HUES6 (cell line): ENCODE data around the gene IL15RA.

Source experiments
- H3K27ac ChIP-seq: 2 replicates; pipeline ENCODE4 v1.7.0; 2013; ENCODE audit warnings: low read depth, mild to moderate bottlenecking, low read length, inconsistent platforms
- H3K27me3 ChIP-seq: 2 replicates; pipeline ENCODE4 v1.6.1; 2013; ENCODE audit warnings: low read length; ENCODE audit not compliant: control insufficient read depth, insufficient read depth
- H3K36me3 ChIP-seq: 2 replicates; pipeline ENCODE4 v1.6.1; 2013; ENCODE audit warnings: low read length; ENCODE audit not compliant: control insufficient read depth, insufficient read depth
- H3K4me1 ChIP-seq: 2 replicates; pipeline ENCODE4 v1.6.1; 2013; ENCODE audit warnings: low read length; ENCODE audit not compliant: control insufficient read depth, insufficient read depth
- H3K4me3 ChIP-seq: 2 replicates; pipeline ENCODE4 v1.5.1; 2013; ENCODE audit warnings: low read depth, low read length
- H3K9ac ChIP-seq: one replicate; pipeline ENCODE4 v1.6.1; 2013; ENCODE audit warnings: mild to moderate bottlenecking, low read length
- H3K9me3 ChIP-seq: 2 replicates; pipeline ENCODE4 v1.6.1; 2013; ENCODE audit warnings: low read depth, low read length; ENCODE audit not compliant: control insufficient read depth, insufficient read depth

IL15RA gene

DNA sequence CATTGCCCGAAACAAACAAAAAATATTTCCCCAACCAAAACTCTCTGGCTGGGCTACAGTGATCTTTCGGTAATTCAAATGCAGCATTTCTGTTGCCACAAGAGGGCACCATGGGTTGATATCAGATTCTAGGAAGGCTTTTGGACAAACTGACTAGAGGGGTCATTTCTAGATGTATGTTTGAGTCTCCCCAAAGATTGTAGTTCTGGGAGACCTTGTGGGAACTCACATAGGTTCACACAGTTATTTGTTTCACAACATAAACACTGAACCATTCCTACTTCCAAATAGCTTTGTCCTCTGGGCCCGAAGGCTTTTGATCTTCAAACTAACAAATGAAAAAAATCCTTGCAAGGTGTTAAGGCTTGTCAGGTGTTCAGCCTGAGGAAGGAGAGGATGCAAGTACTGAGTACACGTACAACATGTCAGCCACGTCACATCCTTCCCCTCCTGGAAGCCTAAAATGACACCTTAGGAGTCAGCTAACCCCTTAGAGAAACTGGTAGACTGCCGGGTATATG, 37.0 kb upstream of the IL15RA start:
- no peaks in the 10 kb centered on the region for H3K27me3 ChIP-seq
- H3K27ac ChIP-seq, result no peak overlapping the region
- H3K9me3 ChIP-seq, result no peaks in the 10 kb centered on the region
- H3K36me3 ChIP-seq, result no peaks in the 10 kb centered on the region
- no peaks in the 10 kb centered on the region for H3K4me1 ChIP-seq
- H3K4me3 ChIP-seq, result no peak overlapping the region
- H3K9ac ChIP-seq, result no peak overlapping the region

DNA sequence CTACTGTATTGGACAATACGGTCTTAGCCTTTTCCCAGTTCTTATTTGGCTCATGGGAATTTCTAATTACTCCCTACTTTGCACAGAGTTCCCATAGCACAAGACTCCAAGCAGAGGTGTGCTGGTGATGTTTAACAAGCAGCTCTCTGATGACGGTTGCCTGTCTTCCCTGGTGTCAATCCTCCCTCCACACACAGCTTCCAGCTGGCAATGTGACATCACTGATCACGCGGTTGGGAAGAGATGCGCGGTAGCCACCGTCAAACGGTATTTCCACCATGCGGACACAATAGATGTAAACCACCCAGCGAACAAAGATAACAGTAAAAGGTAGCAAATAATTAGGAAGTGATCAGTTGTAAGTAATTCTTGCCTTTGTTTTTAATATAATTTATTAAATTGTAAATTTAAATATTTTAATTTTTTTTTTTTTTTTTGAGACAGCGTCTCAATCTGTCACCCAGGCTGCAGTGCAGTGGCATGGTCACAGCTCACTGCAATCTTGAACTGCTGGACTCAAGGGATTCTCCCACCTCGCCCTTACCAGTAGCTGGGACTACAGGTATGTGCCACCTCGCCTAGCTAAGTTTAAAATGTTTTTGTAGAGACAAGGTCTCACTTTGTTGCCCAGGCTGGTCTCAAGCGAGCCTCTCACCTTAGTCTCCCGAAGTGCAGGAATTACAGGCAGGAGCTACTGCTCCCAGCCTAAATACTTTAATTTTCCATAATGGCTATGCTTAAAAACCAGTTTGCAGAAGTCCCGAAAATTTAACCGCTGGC, 36.3 kb upstream of the IL15RA start:
- H3K36me3 ChIP-seq, result no peaks in the 10 kb centered on the region
- H3K27me3 ChIP-seq, result no peaks in the 10 kb centered on the region
- H3K27ac ChIP-seq, result no peak overlapping the region
- no peak overlapping the region for H3K4me3 ChIP-seq
- H3K9me3 ChIP-seq, result no peaks in the 10 kb centered on the region
- H3K4me1 ChIP-seq, result no peaks in the 10 kb centered on the region
- no peak overlapping the region for H3K9ac ChIP-seq

DNA sequence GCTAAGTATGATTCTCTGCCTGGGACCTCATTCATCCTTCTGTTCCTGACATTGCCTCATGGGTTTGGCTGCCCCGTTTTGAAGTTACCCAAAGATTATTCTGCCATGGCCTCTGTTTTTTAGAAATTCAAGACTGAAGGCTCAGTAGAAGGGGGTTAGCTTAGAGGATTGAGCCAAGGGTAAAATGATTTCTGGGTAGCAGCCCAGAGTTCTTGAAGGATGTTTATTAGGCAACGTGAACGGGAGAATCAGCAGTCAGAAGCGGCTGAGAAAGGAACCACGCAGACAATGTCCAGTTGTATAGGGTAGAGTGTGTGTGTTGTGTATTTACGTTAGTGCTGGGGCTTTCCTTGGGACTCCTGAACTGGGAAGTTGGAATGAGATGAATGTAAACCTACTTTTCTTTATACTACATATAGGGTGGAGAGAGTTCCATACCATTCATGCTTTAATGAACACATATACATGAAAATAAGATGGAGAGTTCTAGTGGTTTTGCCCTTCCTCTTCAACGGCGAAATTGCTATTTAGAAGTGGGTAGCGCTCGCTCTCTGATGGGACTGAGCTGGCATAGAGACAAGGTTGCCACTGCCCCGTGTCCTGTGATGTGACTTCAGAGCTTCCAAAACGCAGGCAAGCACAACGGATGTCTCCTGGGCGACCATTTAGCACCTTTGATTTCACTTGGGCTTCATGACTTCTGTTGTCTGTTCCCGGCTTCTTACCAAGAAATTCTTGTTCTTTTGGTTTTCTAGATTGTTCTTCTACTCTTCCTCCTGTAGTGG, 35.0 kb upstream of the IL15RA start:
- Histone ChIP-seq H3K4me1 (no peaks in the 10 kb centered on the region), H3K4me3 (no peak overlapping the region), H3K36me3 (no peaks in the 10 kb centered on the region)

DNA sequence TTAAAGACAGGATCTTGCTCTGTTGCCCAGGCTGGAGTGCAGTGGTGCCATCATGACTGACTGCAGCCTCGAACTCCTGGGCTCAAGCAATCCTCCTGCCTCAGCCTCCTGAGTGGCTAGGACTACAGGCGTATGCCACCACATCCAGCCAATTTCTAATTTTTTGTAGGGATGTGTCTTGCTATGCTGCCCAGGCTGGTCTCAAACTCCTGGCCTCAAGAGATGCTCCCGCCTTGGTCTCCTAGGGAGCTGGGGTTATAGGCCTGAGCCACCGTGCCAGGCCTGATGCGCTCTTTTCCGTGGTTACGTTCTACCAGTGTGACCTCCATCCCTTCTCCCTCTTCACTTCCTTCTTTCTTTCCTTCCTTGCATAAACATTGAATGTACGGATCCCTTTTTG, 34.2 kb upstream of the IL15RA start:
- Histone ChIP-seq H3K9me3 (peaks cover 14% of the 10 kb centered on the region), H3K9ac (no peak overlapping the region), H3K27me3 (no peaks in the 10 kb centered on the region), H3K4me1 (no peaks in the 10 kb centered on the region), H3K4me3 (no peak overlapping the region), H3K36me3 (no peaks in the 10 kb centered on the region), H3K27ac (no peak overlapping the region)

More for the DNA sequence above, 35.0 kb upstream of the IL15RA start:
- H3K9me3 ChIP-seq, result peaks cover 7% of the 10 kb centered on the region
- H3K9ac ChIP-seq, result no peak overlapping the region
- H3K27me3 ChIP-seq, result no peaks in the 10 kb centered on the region
- no peak overlapping the region for H3K27ac ChIP-seq

DNA sequence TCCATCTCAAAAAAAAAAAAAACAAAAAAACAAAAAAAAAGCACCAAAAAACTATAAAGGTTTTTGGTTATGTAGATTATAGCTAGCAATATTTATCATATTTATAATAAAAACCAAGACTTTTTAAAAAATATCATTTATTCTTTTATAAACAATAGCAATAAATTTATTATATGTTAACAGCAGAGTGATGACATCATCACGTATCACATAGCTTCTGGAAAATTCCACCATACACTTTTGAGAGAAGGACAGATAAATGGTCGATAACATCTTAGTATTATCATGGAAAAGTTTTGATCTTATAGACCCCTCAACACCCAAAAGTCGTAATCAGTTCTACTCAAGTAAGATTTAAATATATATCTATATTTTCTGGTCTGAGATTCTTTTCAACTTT, 33.2 kb upstream of the IL15RA start:
- no peak overlapping the region for H3K27ac ChIP-seq
- peaks cover 14% of the 10 kb centered on the region for H3K9me3 ChIP-seq
- H3K27me3 ChIP-seq, result no peaks in the 10 kb centered on the region
- H3K9ac ChIP-seq, result no peak overlapping the region
- H3K4me1 ChIP-seq, result no peaks in the 10 kb centered on the region
- H3K4me3 ChIP-seq, result no peak overlapping the region
- H3K36me3 ChIP-seq, result no peaks in the 10 kb centered on the region

DNA sequence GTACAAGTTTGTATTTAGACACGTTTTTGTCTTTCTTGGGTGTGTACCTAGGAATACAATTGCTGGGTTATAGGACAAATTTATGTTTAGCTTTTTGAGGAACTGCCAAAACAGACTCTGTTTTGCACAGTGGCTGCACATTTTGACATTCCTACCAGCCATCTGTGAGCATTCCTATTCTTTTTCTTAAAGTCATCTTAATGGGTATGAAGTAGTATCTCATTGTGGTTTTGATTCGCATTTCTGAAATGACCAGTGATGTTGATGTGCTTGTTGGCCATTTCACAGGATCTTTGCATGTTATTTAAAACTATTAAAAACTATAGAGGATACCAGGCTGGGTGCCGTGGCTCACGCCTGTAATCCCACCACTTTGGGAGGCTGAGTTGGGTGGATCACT, 32.6 kb upstream of the IL15RA start:
- Histone ChIP-seq H3K4me1 (no peaks in the 10 kb centered on the region), H3K9ac (no peak overlapping the region), H3K27ac (no peak overlapping the region), H3K36me3 (no peaks in the 10 kb centered on the region), H3K4me3 (no peak overlapping the region), H3K27me3 (no peaks in the 10 kb centered on the region), H3K9me3 (peaks cover 14% of the 10 kb centered on the region)

DNA sequence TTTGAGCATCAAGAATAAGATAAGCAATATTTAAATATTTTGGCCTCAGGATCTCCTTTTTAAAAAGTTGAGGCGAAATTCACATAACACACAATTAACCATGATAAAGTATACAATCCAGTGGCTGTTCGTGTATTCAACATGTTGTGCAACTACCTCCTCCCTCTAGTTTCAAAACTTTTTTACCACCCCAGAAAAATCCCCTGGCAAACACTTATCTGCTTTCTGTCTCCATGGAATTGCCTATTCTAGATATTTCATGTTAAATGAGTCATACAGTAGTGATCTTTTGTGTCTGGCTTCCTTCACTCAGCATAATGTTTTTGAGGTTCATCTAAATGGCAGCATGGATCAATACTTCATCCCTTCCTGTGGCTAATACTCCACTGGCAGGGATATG, 31.8 kb upstream of the IL15RA start:
- no peak overlapping the region for H3K27ac ChIP-seq
- H3K4me3 ChIP-seq, result no peak overlapping the region
- H3K4me1 ChIP-seq, result no peaks in the 10 kb centered on the region
- no peaks in the 10 kb centered on the region for H3K27me3 ChIP-seq
- H3K36me3 ChIP-seq, result no peaks in the 10 kb centered on the region
- H3K9me3 ChIP-seq, result peaks cover 14% of the 10 kb centered on the region
- H3K9ac ChIP-seq, result no peak overlapping the region

DNA sequence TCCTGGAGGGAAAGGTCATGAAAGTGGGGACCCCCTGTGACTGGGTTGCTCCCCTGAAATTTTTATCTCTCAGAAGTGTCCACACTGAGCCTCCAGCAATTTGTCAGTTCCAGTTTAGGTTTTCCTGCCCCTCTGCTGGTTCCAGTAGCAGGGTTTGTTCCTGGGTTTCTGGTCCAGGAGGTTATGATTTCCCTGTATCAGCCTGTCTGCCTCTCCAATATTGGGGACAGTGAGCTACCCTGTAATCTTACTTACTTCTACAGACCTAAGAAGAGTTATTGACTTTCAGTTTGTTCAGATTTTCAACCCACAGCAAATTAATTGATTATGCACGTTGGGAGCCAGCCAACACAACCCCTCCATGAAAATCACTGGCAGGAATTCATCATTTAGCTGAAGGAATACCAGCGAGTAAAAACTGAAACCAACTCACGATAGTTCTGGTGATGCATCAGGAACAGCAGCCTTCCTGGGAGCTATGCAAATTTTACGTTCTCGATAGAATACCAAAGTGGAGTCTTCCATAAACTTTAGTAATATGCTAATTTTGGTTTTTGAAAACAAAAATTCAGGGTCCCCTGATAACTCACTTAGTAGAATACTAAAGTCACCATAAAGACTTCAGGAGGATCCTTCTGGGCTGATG, 31.3 kb upstream of the IL15RA start:
- Histone ChIP-seq H3K9ac (no peak overlapping the region), H3K27ac (no peak overlapping the region), H3K36me3 (no peaks in the 10 kb centered on the region), H3K27me3 (no peaks in the 10 kb centered on the region), H3K9me3 (peaks cover 14% of the 10 kb centered on the region), H3K4me1 (no peaks in the 10 kb centered on the region), H3K4me3 (no peak overlapping the region)

DNA sequence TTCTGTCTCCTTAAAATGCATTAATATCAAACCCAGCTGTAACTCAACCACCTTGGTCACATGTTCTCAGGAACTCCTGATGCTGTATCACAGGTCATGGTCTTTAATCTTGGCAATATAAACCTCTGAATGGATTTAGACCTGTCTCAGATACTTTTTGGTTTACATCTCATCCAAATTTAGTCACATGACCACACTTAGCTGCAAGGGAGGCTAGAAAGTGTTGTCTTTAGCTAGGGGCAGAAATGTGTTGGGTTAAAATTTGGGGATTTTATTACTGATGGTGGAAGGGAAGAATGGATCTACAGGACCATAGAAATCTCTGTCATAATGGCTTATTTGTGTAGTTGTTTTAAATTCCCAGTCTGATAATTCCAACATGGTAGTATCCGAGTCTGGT, 29.6 kb upstream of the IL15RA start:
- H3K27ac ChIP-seq, result no peak overlapping the region

DNA sequence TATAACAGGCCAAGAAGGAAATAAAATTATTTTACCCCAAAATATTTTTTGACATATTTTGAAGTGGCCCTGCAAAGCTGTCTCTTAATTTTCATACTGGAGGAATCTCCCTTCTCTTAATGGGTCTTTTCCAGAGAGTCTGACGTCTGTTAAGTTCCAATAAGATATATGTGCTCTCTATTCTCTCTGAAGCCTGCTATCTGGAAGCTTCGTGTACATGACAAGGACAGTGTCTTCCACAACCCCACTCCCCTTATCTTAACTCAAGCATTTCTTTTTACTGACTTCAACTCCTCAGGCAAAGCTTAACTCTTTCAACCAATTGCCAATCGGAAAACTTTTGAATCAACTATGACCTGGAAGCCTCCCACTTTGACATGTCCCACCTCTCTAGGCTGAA, 29.2 kb upstream of the IL15RA start:
- Histone ChIP-seq H3K4me3 (no peak overlapping the region), H3K4me1 (no peaks in the 10 kb centered on the region), H3K27ac (no peak overlapping the region), H3K9ac (no peak overlapping the region), H3K36me3 (no peaks in the 10 kb centered on the region), H3K9me3 (peaks cover 14% of the 10 kb centered on the region), H3K27me3 (no peaks in the 10 kb centered on the region)

More for the DNA sequence above, 29.6 kb upstream of the IL15RA start:
- Histone ChIP-seq H3K9me3 (peaks cover 14% of the 10 kb centered on the region), H3K9ac (no peak overlapping the region), H3K4me3 (no peak overlapping the region), H3K4me1 (no peaks in the 10 kb centered on the region), H3K36me3 (no peaks in the 10 kb centered on the region), H3K27me3 (no peaks in the 10 kb centered on the region)
